Stimulated activated CD8-positive, alpha-beta memory T cell treated with anti-CD3 and anti-CD28 coated beads, Interleukin-2, amount 100 ng/mL, for 1 hour (primary cell): ENCODE measurements around the gene STBD1.
"Not testable (repeated sequence)": the region's sequence is repeated elsewhere in the genome, so short reads cannot be mapped to it uniquely, and the experiment has no call there.

Source experiments
- DNase-seq, 2 donors: peaks; one replicate each; pipeline ENCODE4 v3.0.0-alpha.2; 2020; ENCODE audit warnings: low read depth in 2 of 2

The STBD1 gene

DNA sequence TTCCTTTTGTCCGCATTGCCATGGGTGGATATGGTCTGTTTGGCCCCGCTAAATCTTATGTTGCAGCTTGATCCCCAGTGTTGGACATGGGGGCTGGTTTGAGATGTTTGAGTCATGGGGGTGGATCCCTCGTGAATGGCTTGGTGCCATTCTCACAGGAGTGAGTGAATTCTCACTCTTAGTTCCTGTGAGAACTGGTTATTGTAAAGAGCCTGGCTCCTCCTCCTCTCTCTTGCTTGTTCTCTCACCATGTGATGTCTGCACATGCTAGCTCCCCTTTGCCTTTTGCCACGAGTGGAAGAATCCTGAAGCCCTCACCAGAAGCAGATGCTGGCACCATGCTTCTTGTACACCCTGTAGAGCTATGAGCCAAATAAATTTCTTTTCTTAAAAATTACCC, 22.6 kb upstream of the STBD1 start:
- DNase-seq = no peak

DNA sequence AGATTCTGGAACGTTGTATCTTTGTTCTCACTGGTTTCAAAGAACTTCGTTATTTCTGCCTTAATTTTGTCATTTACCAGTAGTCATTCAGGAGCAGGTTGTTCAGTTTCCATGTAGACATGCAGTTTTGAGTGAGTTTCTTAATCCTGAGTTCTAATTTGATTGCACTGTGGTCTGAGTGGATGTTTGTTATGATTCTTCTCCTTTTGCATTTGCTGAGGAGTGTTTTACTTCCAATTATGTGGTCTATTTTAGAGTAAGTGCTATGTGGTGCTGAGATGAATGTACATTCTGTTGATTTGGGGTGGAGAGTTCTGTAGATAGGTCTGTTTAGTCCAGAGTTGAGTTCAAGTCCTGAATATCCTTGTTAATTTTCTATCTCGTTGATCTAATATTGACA, 18.7 kb upstream of the STBD1 start:
- DNase-seq = not testable (repeated sequence)

DNA sequence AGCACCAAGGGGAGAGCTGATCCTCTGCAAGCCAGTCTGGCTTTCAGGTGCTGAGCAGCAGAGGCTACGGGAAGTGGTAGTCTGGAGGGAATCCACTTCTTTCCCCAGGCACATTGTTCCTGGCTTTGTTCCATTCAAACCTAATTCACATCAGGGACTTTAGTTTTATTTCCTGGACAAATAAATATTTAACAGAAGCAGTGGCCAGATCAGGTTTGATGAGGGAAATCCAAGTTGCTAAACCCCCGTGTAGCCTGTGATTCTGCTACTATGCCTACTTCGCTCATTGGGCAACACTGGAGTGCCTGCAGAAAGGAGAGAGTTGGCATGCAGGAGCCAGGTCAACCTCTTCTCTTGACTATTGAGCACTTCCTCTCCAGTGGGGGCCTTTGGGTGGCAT, 13.8 kb upstream of the STBD1 start:
- DNase-seq = no peak

GRCh38 chr4:76293772-76294171, 12.8 kb upstream of the STBD1 start:
- no peak for DNase-seq

GRCh38 chr4:76296286-76296820, 10.2 kb upstream of the STBD1 start:
- DNase-seq = no peak

DNA sequence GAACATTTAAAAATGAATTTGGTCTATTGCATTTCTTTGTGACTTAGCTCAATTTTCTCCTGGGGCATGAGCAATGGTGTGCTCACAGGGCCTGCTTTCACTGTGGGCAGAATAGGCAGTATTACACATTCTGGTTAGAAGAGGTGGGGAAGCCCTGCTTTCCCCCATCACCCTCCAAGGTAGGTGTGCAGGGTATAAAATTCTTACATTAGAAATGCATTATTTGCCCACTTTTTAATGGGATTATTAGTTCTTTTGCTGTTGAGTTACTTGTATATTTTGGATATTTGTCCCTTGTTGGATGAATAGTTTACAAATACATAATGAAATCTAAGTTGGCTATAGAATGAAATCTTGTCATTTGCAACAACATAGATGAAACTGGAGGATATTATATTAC, 8.3 kb upstream of the STBD1 start:
- no peak for DNase-seq

- DNase-seq = no peak
These were observed 6.5 kb upstream of the STBD1 start for GRCh38 chr4:76300012-76300411.

GRCh38 chr4:76301068-76301774, 5.3 kb upstream of the STBD1 start:
- DNase-seq = no peak

DNA sequence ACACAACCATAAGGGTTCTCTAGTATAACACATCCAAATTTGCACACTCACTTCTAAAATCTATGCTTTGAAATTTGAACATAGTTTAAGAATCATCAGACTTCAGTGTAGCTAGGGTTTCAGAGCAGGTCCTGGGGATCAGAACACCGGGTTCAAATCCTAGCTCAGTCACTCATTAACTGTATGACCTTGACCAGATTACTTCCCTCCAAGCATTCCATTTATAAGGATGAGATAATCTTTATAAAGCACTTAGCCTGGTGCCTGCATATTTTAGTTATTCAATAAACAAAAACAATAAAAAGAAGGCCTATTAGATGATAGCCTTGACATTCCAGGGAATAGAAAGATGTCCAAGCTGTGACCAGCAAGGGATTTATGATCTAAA, 4.8 kb upstream of the STBD1 start:
- no peak for DNase-seq

- DNase-seq = no peak
These were observed 3.6 kb upstream of the STBD1 start for GRCh38 chr4:76302826-76303438.

DNA sequence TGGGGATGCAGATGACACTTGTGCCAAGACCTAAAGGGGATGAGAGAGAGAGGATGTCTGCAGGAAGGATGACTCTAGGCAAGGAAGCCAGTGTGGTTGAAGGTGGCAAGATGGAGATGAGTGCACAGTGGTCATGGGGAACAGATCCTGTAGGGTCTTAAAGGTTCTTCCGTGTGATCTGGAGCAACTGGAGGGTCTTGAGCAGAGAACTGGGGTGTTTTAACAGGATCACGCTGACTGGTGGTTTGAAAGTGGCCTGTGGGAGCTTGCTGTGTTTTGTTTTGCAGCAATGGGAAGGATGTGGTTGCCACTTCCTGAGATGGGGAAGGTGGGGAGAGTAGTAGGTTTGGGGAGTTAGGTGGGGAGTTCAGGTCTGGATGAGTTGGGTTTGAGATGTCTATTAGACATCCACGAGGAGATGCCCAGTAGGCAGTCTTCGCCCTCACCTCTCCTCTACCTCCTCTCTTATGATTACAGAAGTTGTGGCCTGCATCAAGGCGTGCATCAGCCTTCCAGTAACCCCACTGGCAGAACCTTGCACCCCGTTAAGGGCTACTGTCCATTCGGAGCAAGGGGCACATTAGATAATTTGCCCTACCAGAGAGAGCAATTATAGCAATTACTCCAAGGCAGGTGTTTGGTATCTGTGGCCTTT, 1.4 kb upstream of the STBD1 start:
- no peak for DNase-seq

DNA sequence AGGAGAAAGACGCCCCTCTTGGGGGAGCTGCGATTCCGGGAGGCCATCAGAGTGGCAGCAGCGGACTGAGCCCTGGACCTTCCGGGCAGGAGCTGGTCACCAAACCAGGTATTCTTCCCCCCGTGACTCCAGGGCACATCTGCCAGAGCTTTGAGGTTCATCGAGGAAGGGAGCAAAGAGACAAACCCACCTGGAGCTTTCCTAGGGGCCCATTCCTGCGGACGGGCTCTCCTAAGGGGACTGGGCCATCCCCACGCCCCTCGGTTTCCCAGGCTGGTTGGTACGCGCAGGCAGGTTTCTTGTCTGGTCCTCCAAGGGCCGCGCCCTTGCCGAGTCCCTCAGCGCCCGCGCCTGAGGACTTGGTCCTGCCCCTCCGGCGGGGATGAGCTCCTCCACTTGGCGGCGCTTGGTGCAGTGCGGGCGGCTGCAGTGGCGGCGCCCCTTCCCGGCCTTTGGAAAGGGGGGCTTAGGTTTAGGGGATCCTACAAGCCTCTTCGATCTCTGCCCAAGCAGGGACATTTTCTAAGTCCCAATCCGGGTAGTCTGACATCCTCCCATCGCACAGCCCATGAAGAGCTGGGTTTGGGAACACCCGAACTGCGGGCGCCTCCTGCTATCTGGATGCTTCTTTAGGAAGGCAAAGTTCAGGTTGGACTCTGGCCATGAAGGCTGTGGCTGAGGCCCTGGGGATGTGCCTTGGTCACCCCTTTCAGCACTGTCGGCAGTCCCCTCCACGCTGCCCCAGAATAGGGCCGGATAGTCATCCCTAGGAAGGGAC, 538 bp downstream of the STBD1 start:
- no peak for DNase-seq

DNA sequence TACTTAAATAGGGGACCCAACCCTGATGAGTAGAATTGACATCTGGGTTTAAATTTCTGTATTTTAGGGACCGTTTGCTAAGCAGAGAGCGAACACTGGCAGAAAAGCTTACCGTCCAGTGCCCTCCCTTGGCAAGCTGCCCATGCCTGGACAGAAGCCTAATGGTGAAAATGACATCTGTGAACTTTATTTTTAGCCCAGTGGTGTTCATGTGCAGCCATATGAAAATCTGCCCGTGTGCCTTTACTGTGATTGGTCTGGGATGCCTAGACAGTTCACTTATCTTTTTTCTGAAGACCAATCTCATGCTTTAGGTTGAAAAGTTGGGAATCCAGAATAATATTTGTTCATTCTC, 1.1 kb downstream of the STBD1 start:
- no peak for DNase-seq

DNA sequence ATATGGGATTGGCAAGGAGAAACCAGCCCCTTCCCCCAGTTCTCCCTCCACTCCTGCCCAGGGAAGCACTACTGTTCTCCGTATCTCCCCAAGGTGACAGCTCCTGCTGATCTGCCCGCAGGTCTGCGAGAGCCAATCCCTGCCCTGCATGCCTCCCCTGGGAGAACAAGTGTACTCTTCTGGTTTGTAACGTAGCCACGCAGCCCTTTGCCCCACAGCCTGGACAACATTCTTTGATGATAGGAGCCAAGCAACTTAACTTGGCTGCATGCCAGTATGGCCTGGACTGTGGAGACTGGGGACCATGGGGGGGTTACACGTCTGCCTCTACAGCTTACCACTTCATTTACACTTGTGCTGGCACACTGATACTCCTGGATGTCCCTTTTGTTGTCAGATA, 2.0 kb downstream of the STBD1 start:
- no peak for DNase-seq

- no peak for DNase-seq
These were observed 3.5 kb downstream of the STBD1 start for GRCh38 chr4:76309939-76310550.

DNA sequence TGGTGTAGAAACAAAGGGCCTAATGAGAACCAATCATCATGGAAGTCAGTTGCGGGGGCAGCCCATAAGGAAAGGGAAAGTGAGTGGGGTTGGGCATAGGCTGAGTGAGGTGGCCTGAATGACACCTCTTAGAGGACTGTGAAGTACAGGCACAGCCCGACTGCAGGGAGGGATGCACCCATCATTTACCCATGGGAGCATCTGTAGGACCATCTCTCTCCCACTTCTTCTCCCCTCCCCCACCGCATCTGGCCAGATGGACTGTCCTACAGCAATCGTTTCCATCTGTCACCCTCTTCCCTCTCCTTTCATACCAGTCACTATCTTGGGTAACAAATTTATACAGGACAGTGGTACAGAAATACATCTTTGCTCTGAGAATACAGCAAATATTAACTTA, 4.2 kb downstream of the STBD1 start:
- DNase-seq = no peak

DNA sequence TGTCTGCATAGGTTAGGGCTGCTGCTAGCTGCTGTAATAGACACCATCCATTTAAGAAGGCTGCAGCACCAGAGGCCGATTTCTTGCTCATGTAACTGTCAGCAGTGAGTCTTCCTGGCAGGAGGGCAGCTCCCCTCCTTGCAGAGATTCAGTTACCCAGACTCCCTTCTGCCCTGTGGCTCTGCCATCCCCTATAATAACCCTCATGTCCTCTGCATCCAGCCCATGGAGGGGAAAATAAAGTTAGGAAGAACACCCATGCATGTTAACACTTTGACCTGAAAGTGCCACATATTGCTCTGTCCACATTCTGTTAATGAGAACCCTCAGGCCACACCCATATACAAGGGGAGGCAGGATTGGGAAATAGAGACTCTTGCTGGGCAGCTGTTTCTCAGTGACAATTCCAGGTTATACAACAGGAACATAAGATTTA, 5.4 kb downstream of the STBD1 start:
- no peak for DNase-seq

DNA sequence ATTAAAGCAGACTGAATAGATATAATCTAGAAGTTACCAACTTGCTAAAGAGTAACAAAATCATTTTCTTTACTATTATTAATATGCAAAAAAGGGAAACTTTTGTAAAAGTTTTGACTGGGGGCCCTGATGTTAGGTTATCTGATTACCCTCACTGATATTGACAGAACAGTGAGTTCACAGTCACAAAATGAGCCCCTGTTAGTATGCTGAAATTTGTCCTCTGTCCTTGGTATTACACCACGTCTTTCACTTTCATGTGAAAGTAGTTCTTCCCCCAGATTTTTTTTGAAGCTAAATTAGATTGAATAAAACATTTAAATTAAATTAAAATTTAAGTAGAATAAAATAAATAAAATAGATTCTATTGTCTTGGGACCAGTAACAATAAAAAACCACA, 5.9 kb downstream of the STBD1 start:
- DNase-seq = no peak

GRCh38 chr4:76313547-76313946, 7.0 kb downstream of the STBD1 start:
- no peak for DNase-seq

DNA sequence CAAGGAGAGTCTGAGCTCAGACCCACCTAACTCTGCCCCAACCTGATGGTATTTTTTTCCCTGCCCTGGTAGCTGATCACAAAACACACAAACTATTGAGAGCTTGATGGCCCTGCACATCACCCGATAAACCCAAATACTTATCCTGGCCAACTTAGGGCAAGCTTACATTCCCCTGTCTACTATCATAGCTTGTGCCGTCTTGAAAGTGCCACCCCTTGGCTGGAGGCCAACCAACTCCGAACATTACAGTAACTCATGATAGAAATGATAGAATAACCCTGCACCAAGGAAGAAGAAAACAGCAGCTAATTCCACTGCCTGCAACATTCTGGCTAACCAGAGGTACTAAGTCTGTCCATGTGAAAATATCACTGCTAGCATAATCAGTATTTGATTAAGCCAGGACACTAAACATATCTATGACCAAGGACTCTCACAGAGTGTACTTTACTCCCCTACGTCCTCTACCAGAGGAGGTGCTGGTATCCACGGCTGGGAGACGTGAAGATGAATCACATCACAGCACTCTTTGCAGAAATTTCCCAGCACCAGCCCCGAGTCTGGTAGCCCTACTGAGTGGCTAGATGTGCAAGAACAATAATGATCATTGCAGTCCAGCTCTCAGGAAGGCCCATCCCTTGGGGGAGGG, 8.9 kb downstream of the STBD1 start:
- DNase-seq = no peak

GRCh38 chr4:76316131-76316530, 9.6 kb downstream of the STBD1 start:
- no peak for DNase-seq
